Ishikawa (cell line): ENCODE results near the gene PTPN22.

Source experiments
- CEBPB ChIP-seq: IDR thresholded peaks from 2 replicates; pipeline ENCODE4 v1.6.1; 2012
- CREB1 ChIP-seq: IDR thresholded peaks from 2 replicates; pipeline ENCODE4 v1.6.1; 2012; ENCODE audit warnings: low read depth
- EGR1 ChIP-seq: IDR thresholded peaks from 2 replicates; pipeline ENCODE4 v1.6.1; 2012
- EP300 ChIP-seq: IDR thresholded peaks from 2 replicates; pipeline ENCODE4 v1.6.1; 2012; ENCODE audit warnings: borderline replicate concordance
- FOXM1 ChIP-seq: IDR thresholded peaks from 2 replicates; pipeline ENCODE4 v1.6.1; 2012; ENCODE audit warnings: low read depth, borderline replicate concordance
- MAX ChIP-seq: IDR thresholded peaks from 2 replicates; pipeline ENCODE4 v1.6.1; 2012
- NFIC ChIP-seq: IDR thresholded peaks from 2 replicates; pipeline ENCODE4 v1.6.1; 2012
- RAD21 ChIP-seq: IDR thresholded peaks from 2 replicates; pipeline ENCODE4 v1.6.1; 2012; ENCODE audit warnings: low read depth
- REST ChIP-seq: IDR thresholded peaks from 2 replicates; pipeline ENCODE4 v1.6.1; 2012; ENCODE audit warnings: low read depth, mild to moderate bottlenecking
- TAF1 ChIP-seq: IDR thresholded peaks from 2 replicates; pipeline ENCODE4 v1.6.1; 2012; ENCODE audit warnings: low read depth, mild to moderate bottlenecking
- TCF12 ChIP-seq: IDR thresholded peaks from 2 replicates; pipeline ENCODE4 v1.6.1; 2012; ENCODE audit warnings: low read depth
- TEAD4 ChIP-seq: IDR thresholded peaks from 2 replicates; pipeline ENCODE4 v1.6.1; 2012
- YY1 ChIP-seq: IDR thresholded peaks from 2 replicates; pipeline ENCODE4 v1.6.1; 2012; ENCODE audit warnings: low read depth
- ZBTB7A ChIP-seq: IDR thresholded peaks from 2 replicates; pipeline ENCODE4 v1.6.1; 2012; ENCODE audit warnings: low read depth
- TF ChIP-seq, protein P1 (sequence below): IDR thresholded peaks from 2 replicates; pipeline ENCODE4 v1.6.1; 2012

The PTPN22 gene

GRCh38 chr1:113786069-113786468 lies 85.4 kb downstream of the PTPN22 start:
- TF ChIP-seq TEAD4 (no peak), YY1 (no peak), NFIC (no peak), MAX (no peak), TCF12 (no peak), FOXM1 (no peak), RAD21 (no peak), EP300 (no peak), CEBPB (no peak), EGR1 (no peak), CREB1 (no peak), ZBTB7A (no peak), REST (no peak), TAF1 (no peak)
- TF ChIP-seq, protein P1, sequence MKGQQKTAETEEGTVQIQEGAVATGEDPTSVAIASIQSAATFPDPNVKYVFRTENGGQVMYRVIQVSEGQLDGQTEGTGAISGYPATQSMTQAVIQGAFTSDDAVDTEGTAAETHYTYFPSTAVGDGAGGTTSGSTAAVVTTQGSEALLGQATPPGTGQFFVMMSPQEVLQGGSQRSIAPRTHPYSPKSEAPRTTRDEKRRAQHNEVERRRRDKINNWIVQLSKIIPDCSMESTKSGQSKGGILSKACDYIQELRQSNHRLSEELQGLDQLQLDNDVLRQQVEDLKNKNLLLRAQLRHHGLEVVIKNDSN = no peak

GRCh38 chr1:113784104-113784779 lies 87.3 kb downstream of the PTPN22 start:
- TF ChIP-seq NFIC = no peak
- no peak for TF ChIP-seq TCF12
- TF ChIP-seq, protein P1 = no peak
- TF ChIP-seq EGR1 = no peak
- TF ChIP-seq EP300 = no peak
- TF ChIP-seq ZBTB7A = no peak
- TF ChIP-seq FOXM1 = no peak
- no peak for TF ChIP-seq REST

GRCh38 chr1:113783254-113784103 lies 88.0 kb downstream of the PTPN22 start:
- TF ChIP-seq MAX (no peak), REST (no peak), TCF12 (no peak), ZBTB7A (no peak), RAD21 (no peak), EP300 (no peak), EGR1 (no peak), CEBPB (no peak), YY1 (no peak), FOXM1 (no peak), TAF1 (no peak), CREB1 (no peak), NFIC (no peak), TEAD4 (no peak)
- TF ChIP-seq, protein P1 = no peak
